NCI-H1092 (cell line): Measurements from ENCODE around the gene ISM1.

ENCODE experiments used
- DNase-seq: peaks from one replicate; lab custom pipeline; 2025; lab: John Stamatoyannopoulos, UW

Gene ISM1

GRCh38 chr20:13256606-13257005 is 35.5 kb downstream of the ISM1 start:
- no peak for DNase-seq

GRCh38 chr20:13259921-13260320 is 38.8 kb downstream of the ISM1 start:
- DNase-seq: peak; percentile 24

GRCh38 chr20:13260650-13261279 is 39.7 kb downstream of the ISM1 start:
- no peak for DNase-seq

- DNase-seq: peak; percentile 42
These were observed 40.6 kb downstream of the ISM1 start for GRCh38 chr20:13261460-13262301.

GRCh38 chr20:13262302-13262650 is 41.2 kb downstream of the ISM1 start:
- DNase-seq: no peak

- DNase-seq: no peak
These were observed 41.7 kb downstream of the ISM1 start for GRCh38 chr20:13262671-13263360.

GRCh38 chr20:13263451-13263850 is 42.4 kb downstream of the ISM1 start:
- DNase-seq: no peak

GRCh38 chr20:13264907-13265306 is 43.8 kb downstream of the ISM1 start:
- DNase-seq: no peak

- no peak for DNase-seq
These were observed 44.9 kb downstream of the ISM1 start for GRCh38 chr20:13265941-13266340.

GRCh38 chr20:13267231-13267630 is 46.2 kb downstream of the ISM1 start:
- DNase-seq: no peak

GRCh38 chr20:13268953-13269352 is 47.9 kb downstream of the ISM1 start:
- DNase-seq: no peak

- DNase-seq: no peak
These were observed 49.1 kb downstream of the ISM1 start for GRCh38 chr20:13270211-13270610.

GRCh38 chr20:13271098-13271497 is 50.0 kb downstream of the ISM1 start:
- no peak for DNase-seq

GRCh38 chr20:13271977-13272975 is 51.2 kb downstream of the ISM1 start:
- no peak for DNase-seq

- peak; percentile 89 for DNase-seq
These were observed 53.3 kb downstream of the ISM1 start for GRCh38 chr20:13274275-13274861.

- no peak for DNase-seq
These were observed 56.0 kb downstream of the ISM1 start for GRCh38 chr20:13276945-13277541.

- DNase-seq: no peak
These were observed 56.7 kb downstream of the ISM1 start for GRCh38 chr20:13277663-13278295.

GRCh38 chr20:13278812-13279570 is 57.9 kb downstream of the ISM1 start:
- DNase-seq: no peak

- DNase-seq: no peak
These were observed 59.7 kb downstream of the ISM1 start for GRCh38 chr20:13280609-13281324.
